Esophagus (tissue), 2 donors: Measurements from ENCODE around the gene RPS6KB2. TPM values are rescaled to one million over a fixed set of nuclear protein-coding genes. Genes with fewer than 3 reads are reported as not detected.

Source experiments
- H3K27ac ChIP-seq, 2 donors: one replicate each; pipeline ENCODE4 v1.5.1; 2013; ENCODE audit warnings: low read depth in 2 of 2, mild to moderate bottlenecking in 2 of 2, inconsistent platforms in 1 of 2, low read length in 1 of 2, moderate library complexity in 1 of 2
- H3K27me3 ChIP-seq, 2 donors: one replicate each; pipeline ENCODE4 v1.6.1; 2013; ENCODE audit warnings: low read length in 2 of 2, control low read depth in 1 of 2, mild to moderate bottlenecking in 1 of 2; ENCODE audit not compliant: insufficient read depth in 2 of 2, control insufficient read depth in 1 of 2
- H3K36me3 ChIP-seq, 2 donors: one replicate each; pipeline ENCODE4 v1.6.1; 2013; ENCODE audit warnings: low read length in 1 of 2; ENCODE audit not compliant: control insufficient read depth in 2 of 2, insufficient read depth in 2 of 2
- H3K4me1 ChIP-seq, 2 donors: one replicate each; pipeline ENCODE4 v1.6.1; 2013; ENCODE audit warnings: low read length in 1 of 2; ENCODE audit not compliant: control insufficient read depth in 2 of 2, insufficient read depth in 2 of 2
- H3K4me3 ChIP-seq, 2 donors: one replicate each; pipeline ENCODE4 v1.5.1; 2013; ENCODE audit warnings: low read length in 2 of 2, mild to moderate bottlenecking in 2 of 2, low read depth in 1 of 2, moderate library complexity in 1 of 2
- H3K9me3 ChIP-seq, 2 donors: one replicate each; pipeline ENCODE4 v1.6.1; 2013; ENCODE audit warnings: mild to moderate bottlenecking in 2 of 2, low read depth in 1 of 2, low read length in 1 of 2, moderate library complexity in 1 of 2; ENCODE audit not compliant: control insufficient read depth in 2 of 2, insufficient read depth in 1 of 2
- WGBS, 2 donors: extraction: QIAGEN DNeasy Blood & Tissue Kit; methylation state at CpG; one replicate each; pipeline ENCODE4 v1.1.7; 2013; 5-methylcytosine and 5-hydroxymethylcytosine counted together
- polyA plus RNA-seq, 2 donors: library from polyadenylated mRNA; stranded (reverse); fragments of 200-250 nt; gene quantifications; one replicate each; pipeline ENCODE4 v1.2.3, GENCODE V29; 2013
- donor health status: healthy with polysubstance abuse.
- donor health status: Bipolar disorder and iron deficiency.

Gene RPS6KB2
- polyA plus RNA-seq, 2 donors: 79.6 to 85.9 TPM

GRCh38 chr11:67409781-67410368 lies 18.4 kb upstream of the RPS6KB2 start:
- H3K9me3 ChIP-seq: no peaks in the 10 kb centered on the region
- 27 to 29% methylated on average over 10 to 13 of the region's 13 CpGs for WGBS, 2 donors
- peaks cover 0 to 3% of the 10 kb centered on the region in 2 donors for H3K4me1 ChIP-seq
- no peaks in the 10 kb centered on the region for H3K36me3 ChIP-seq
- peak overlapping the region in 1 of 2 donors; percentile 38 for H3K27ac ChIP-seq
- no peak overlapping the region for H3K4me3 ChIP-seq
- no peaks in the 10 kb centered on the region for H3K27me3 ChIP-seq

GRCh38 chr11:67410369-67410831 lies 17.9 kb upstream of the RPS6KB2 start:
- H3K27ac ChIP-seq: no peak overlapping the region
- no peaks in the 10 kb centered on the region for H3K27me3 ChIP-seq
- H3K4me3 ChIP-seq: no peak overlapping the region
- H3K9me3 ChIP-seq: no peaks in the 10 kb centered on the region
- H3K36me3 ChIP-seq: no peaks in the 10 kb centered on the region
- H3K4me1 ChIP-seq: peaks cover 2 to 7% of the 10 kb centered on the region in 2 donors
- 59 to 64% methylated on average over 15 of the region's 15 CpGs for WGBS, 2 donors

GRCh38 chr11:67410984-67411784 lies 17.1 kb upstream of the RPS6KB2 start:
- H3K27me3 ChIP-seq: no peaks in the 10 kb centered on the region
- H3K4me1 ChIP-seq: peaks cover 7 to 12% of the 10 kb centered on the region in 2 donors
- WGBS, 2 donors: 80 to 84% methylated on average over 17 of the region's 17 CpGs

GRCh38 chr11:67411785-67412152 lies 16.5 kb upstream of the RPS6KB2 start:
- Histone ChIP-seq H3K9me3 (no peaks in the 10 kb centered on the region), H3K4me1 (peaks cover 10 to 12% of the 10 kb centered on the region in 2 donors), H3K36me3 (no peaks in the 10 kb centered on the region), H3K27me3 (no peaks in the 10 kb centered on the region), H3K27ac (no peak overlapping the region), H3K4me3 (no peak overlapping the region)
- 63 to 64% methylated on average over 7 of the region's 7 CpGs for WGBS, 2 donors

More at GRCh38 chr11:67410984-67411784, 17.1 kb upstream of the RPS6KB2 start:
- H3K36me3 ChIP-seq: no peaks in the 10 kb centered on the region
- no peak overlapping the region for H3K4me3 ChIP-seq
- H3K9me3 ChIP-seq: no peaks in the 10 kb centered on the region
- no peak overlapping the region for H3K27ac ChIP-seq

GRCh38 chr11:67412495-67413179 lies 15.7 kb upstream of the RPS6KB2 start:
- WGBS, 2 donors: 62 to 63% methylated on average over 9 of the region's 9 CpGs
- H3K4me1 ChIP-seq: peaks cover 10 to 14% of the 10 kb centered on the region in 2 donors

GRCh38 chr11:67413266-67413849 lies 14.9 kb upstream of the RPS6KB2 start:
- no peaks in the 10 kb centered on the region for H3K9me3 ChIP-seq
- H3K4me1 ChIP-seq: peaks cover 10 to 16% of the 10 kb centered on the region in 2 donors
- no peak overlapping the region for H3K27ac ChIP-seq
- H3K4me3 ChIP-seq: no peak overlapping the region
- no peaks in the 10 kb centered on the region for H3K27me3 ChIP-seq
- no peaks in the 10 kb centered on the region for H3K36me3 ChIP-seq
- 63 to 70% methylated on average over 2 of the region's 2 CpGs for WGBS, 2 donors

More at GRCh38 chr11:67412495-67413179, 15.7 kb upstream of the RPS6KB2 start:
- Histone ChIP-seq H3K4me3 (no peak overlapping the region), H3K27ac (no peak overlapping the region), H3K9me3 (no peaks in the 10 kb centered on the region), H3K27me3 (no peaks in the 10 kb centered on the region), H3K36me3 (no peaks in the 10 kb centered on the region)

GRCh38 chr11:67415501-67416304 lies 12.6 kb upstream of the RPS6KB2 start, which contains the start of gene CARNS1:
Gene CARNS1 (plus strand): TSS chr11:67415678. CDS start chr11:67416200, 522 bp downstream.
- Histone ChIP-seq H3K9me3 (no peaks in the 10 kb centered on the region), H3K27ac (peak within 1 kb of the TSS in 1 of 2 donors; percentile 9), H3K27me3 (no peaks in the 10 kb centered on the region), H3K36me3 (no peaks in the 10 kb centered on the region), H3K4me3 (peak within 1 kb of the TSS; percentile 13 to 21), H3K4me1 (peaks cover 14 to 34% of the 10 kb centered on the region in 2 donors)
- 5 to 11% methylated on average over 37 to 67 of the region's 67 CpGs for WGBS, 2 donors

GRCh38 chr11:67416416-67417335 lies 11.6 kb upstream of the RPS6KB2 start:
- Histone ChIP-seq H3K4me3 (no peak overlapping the region), H3K9me3 (no peaks in the 10 kb centered on the region), H3K4me1 (peaks cover 14 to 34% of the 10 kb centered on the region in 2 donors), H3K36me3 (no peaks in the 10 kb centered on the region), H3K27me3 (no peaks in the 10 kb centered on the region), H3K27ac (peak overlapping the region in 1 of 2 donors; percentile 38)
- WGBS, 2 donors: 38 to 49% methylated on average over 21 of the region's 21 CpGs
